Naive thymus-derived CD4-positive, alpha-beta T cell (primary cell): ENCODE results near the gene PHF2. TPM values are rescaled to one million over a fixed set of nuclear protein-coding genes. Genes with fewer than 3 reads are reported as not detected.

Experiments
- ATAC-seq: fragments of 150-1000 bp; cut with Tn5 transposase; 2 replicates; pipeline ENCODE4 v1.10.0; 2021; ENCODE audit warnings: mild to moderate bottlenecking, moderate library complexity
- CTCF ChIA-PET: fragments of 350-600 bp; sonication (Branson Sonifier 250); formaldehyde crosslinking; loops from one replicate; lab custom pipeline; 2021; ENCODE audit warnings: antibody characterized with exemption; lab: Charles Lee
- POLR2A ChIA-PET: fragments of 350-600 bp; sonication (Branson Sonifier 250); formaldehyde crosslinking; loops from one replicate; lab custom pipeline; 2021; ENCODE audit warnings: antibody characterized with exemption, inconsistent platforms; lab: Charles Lee
- DNase-seq, 9 donors: peaks; one replicate each; pipeline versions ENCODE4 v3.0.0 to v3.0.0-alpha.2; 2020 to 2022; ENCODE audit warnings: mixed read lengths in 1 of 9
- H3K27ac ChIP-seq: one replicate; pipeline ENCODE4 v1.7.0; 2013; ENCODE audit warnings: mild to moderate bottlenecking, low read depth, low read length, moderate library complexity
- H3K27me3 ChIP-seq, 2 donors: one replicate each; pipeline ENCODE4 v1.7.0; 2013; ENCODE audit warnings: low read length in 2 of 2, mild to moderate bottlenecking in 2 of 2, moderate library complexity in 2 of 2; ENCODE audit not compliant: control insufficient read depth in 2 of 2, insufficient read depth in 2 of 2
- H3K36me3 ChIP-seq, 3 experiments: 1 replicate in 2 of 3; 2 replicates in 1 of 3; pipeline ENCODE4 v1.7.0; 2013; ENCODE audit warnings: low read length in 3 of 3, mild to moderate bottlenecking in 3 of 3, moderate library complexity in 1 of 3; ENCODE audit not compliant: insufficient read depth in 3 of 3, control insufficient read depth in 2 of 3
- H3K4me1 ChIP-seq, 2 donors: one replicate each; pipeline ENCODE4 v1.7.0; 2013; ENCODE audit warnings: low read length in 2 of 2, mild to moderate bottlenecking in 2 of 2, moderate library complexity in 1 of 2; ENCODE audit not compliant: control insufficient read depth in 2 of 2, insufficient read depth in 2 of 2
- H3K4me3 ChIP-seq: 2 replicates; pipeline ENCODE4 v1.7.0; 2013; ENCODE audit warnings: mild to moderate bottlenecking, low read length
- H3K9me3 ChIP-seq, 3 experiments: 1 replicate in 2 of 3; 2 replicates in 1 of 3; pipeline ENCODE4 v1.7.0; 2013; ENCODE audit warnings: low read length in 3 of 3; ENCODE audit not compliant: control insufficient read depth in 2 of 3
- H3K27ac Mint-ChIP-seq, 9 donors: one replicate each; pipeline ENCODE4 v1.8.0; 2020 to 2022; ENCODE audit warnings: mixed read lengths in 9 of 9, mild to moderate bottlenecking in 8 of 9, moderate library complexity in 5 of 9, inconsistent platforms in 2 of 9
- H3K27me3 Mint-ChIP-seq, 5 donors: one replicate each; pipeline ENCODE4 v1.8.0; 2021 to 2022; ENCODE audit warnings: mixed read lengths in 5 of 5, mild to moderate bottlenecking in 1 of 5
- H3K36me3 Mint-ChIP-seq, 5 donors: one replicate each; pipeline ENCODE4 v1.8.0; 2020 to 2022; ENCODE audit warnings: mixed read lengths in 5 of 5, mild to moderate bottlenecking in 3 of 5, inconsistent platforms in 1 of 5
- H3K4me1 Mint-ChIP-seq, 7 donors: one replicate each; pipeline ENCODE4 v1.8.0; 2020 to 2022; ENCODE audit warnings: mixed read lengths in 7 of 7, mild to moderate bottlenecking in 3 of 7, inconsistent platforms in 1 of 7
- H3K4me3 Mint-ChIP-seq, 10 donors: one replicate each; pipeline ENCODE4 v1.8.0; 2020 to 2022; ENCODE audit warnings: mild to moderate bottlenecking in 10 of 10, mixed read lengths in 10 of 10, moderate library complexity in 6 of 10, inconsistent platforms in 2 of 10
- H3K9me3 Mint-ChIP-seq, 11 donors: one replicate each; pipeline ENCODE4 v1.8.0; 2020 to 2022; ENCODE audit warnings: mixed read lengths in 11 of 11, mild to moderate bottlenecking in 4 of 11, inconsistent platforms in 1 of 11, moderate library complexity in 1 of 11
- intact Hi-C, 2 donors: fragments of 100-400 bp; cut with micrococcal nuclease; formaldehyde crosslinking; loops; one replicate each; pipeline ENCODE4 v1.15.1; 2023
- polyA plus RNA-seq, 2 donors: library from polyadenylated mRNA; unstranded; fragments of 300-500 nt; fragmentation: Illumina TruSeq; gene quantifications; one replicate each; pipeline ENCODE4 v1.2.3, GENCODE V29; 2021
- total RNA-seq, 6 experiments: library from RNA in 5 of 6; stranded (reverse) in 5 of 6; gene quantifications; 1 replicate in 5 of 6; 2 replicates in 1 of 6; pipeline ENCODE4 v1.2.3 and lab custom pipeline; 2021 to 2026

The PHF2 gene
- total and polyA plus RNA-seq, 7 experiments from 2014 or later: 1.0 to 39.3 (median 28.6) TPM

GRCh38 chr9:93686880-93687236 is 110.5 kb downstream of the PHF2 start:
- Histone ChIP-seq H3K27ac (no peak overlapping the region), H3K4me3 (no peak overlapping the region), H3K36me3 (no peaks in the 10 kb centered on the region), H3K27me3 (no peaks in the 10 kb centered on the region), H3K4me1 (no peaks in the 10 kb centered on the region), H3K9me3 (peaks cover 0 to 4% (median 0%) of the 10 kb centered on the region in 3 experiments)
- H3K27me3 Mint-ChIP-seq: peaks cover 2 to 26% (median 17%) of the 10 kb centered on the region in 5 donors
- H3K4me1 Mint-ChIP-seq: peaks cover 0 to 3% (median 0%) of the 10 kb centered on the region in 7 donors
- no peak overlapping the region for H3K27ac Mint-ChIP-seq
- DNase-seq: no peak
- ATAC-seq: no peak
- intact Hi-C loops: loop anchor here in 1 of 2 donors (10.0 kb wide), 1 partner anchor 528 kb away; no protein-coding TSS in a partner anchor
- H3K9me3 Mint-ChIP-seq: peaks cover 2 to 41% (median 18%) of the 10 kb centered on the region in 11 donors
- H3K36me3 Mint-ChIP-seq: peaks cover 0 to 10% (median 2%) of the 10 kb centered on the region in 5 donors
- POLR2A ChIA-PET: no interaction called here
- H3K4me3 Mint-ChIP-seq: no peak overlapping the region
- CTCF ChIA-PET: no interaction called here

GRCh38 chr9:93690618-93691017 is 114.2 kb downstream of the PHF2 start:
- H3K4me1 ChIP-seq: no peaks in the 10 kb centered on the region
- POLR2A ChIA-PET: no interaction called here
- Mint-ChIP-seq H3K9me3 (peaks cover 2 to 46% (median 18%) of the 10 kb centered on the region in 11 donors), H3K4me1 (no peaks in the 10 kb centered on the region), H3K4me3 (no peak overlapping the region), H3K27me3 (peaks cover 11 to 36% (median 33%) of the 10 kb centered on the region in 5 donors), H3K27ac (no peak overlapping the region), H3K36me3 (peaks cover 0 to 10% (median 2%) of the 10 kb centered on the region in 5 donors)
- CTCF ChIA-PET: no interaction called here
- H3K36me3 ChIP-seq: no peaks in the 10 kb centered on the region
- intact Hi-C loops: no loop called here
- H3K9me3 ChIP-seq: peaks cover 0 to 4% (median 0%) of the 10 kb centered on the region in 3 experiments
- H3K27me3 ChIP-seq: no peaks in the 10 kb centered on the region
- no peak overlapping the region for H3K27ac ChIP-seq
- no peak for ATAC-seq
- H3K4me3 ChIP-seq: no peak overlapping the region
- no peak for DNase-seq

- H3K36me3 ChIP-seq: no peaks in the 10 kb centered on the region
- DNase-seq: no peak
- Mint-ChIP-seq H3K36me3 (peaks cover 0 to 5% (median 2%) of the 10 kb centered on the region in 5 donors), H3K27me3 (peaks cover 4 to 29% (median 26%) of the 10 kb centered on the region in 5 donors), H3K4me3 (no peak overlapping the region), H3K9me3 (peaks cover 2 to 44% (median 15%) of the 10 kb centered on the region in 11 donors), H3K4me1 (no peaks in the 10 kb centered on the region), H3K27ac (no peak overlapping the region)
- no peak overlapping the region for H3K4me3 ChIP-seq
- CTCF ChIA-PET: no interaction called here
- H3K27me3 ChIP-seq: no peaks in the 10 kb centered on the region
- intact Hi-C loops: no loop called here
- H3K9me3 ChIP-seq: peaks cover 0 to 4% (median 0%) of the 10 kb centered on the region in 3 experiments
- no peak for ATAC-seq
- no peaks in the 10 kb centered on the region for H3K4me1 ChIP-seq
- POLR2A ChIA-PET: no interaction called here
- no peak overlapping the region for H3K27ac ChIP-seq
Observed at GRCh38 chr9:93693129-93693528, 116.7 kb downstream of the PHF2 start.

- Mint-ChIP-seq H3K27ac (no peak overlapping the region), H3K4me1 (no peaks in the 10 kb centered on the region), H3K4me3 (no peak overlapping the region), H3K9me3 (peaks cover 0 to 37% (median 9%) of the 10 kb centered on the region in 11 donors), H3K27me3 (peaks cover 4 to 33% (median 18%) of the 10 kb centered on the region in 5 donors), H3K36me3 (no peaks in the 10 kb centered on the region)
- H3K36me3 ChIP-seq: no peaks in the 10 kb centered on the region
- POLR2A ChIA-PET: no interaction called here
- peaks cover 0 to 12% (median 0%) of the 10 kb centered on the region in 3 experiments for H3K9me3 ChIP-seq
- intact Hi-C loops: no loop called here
- no peak overlapping the region for H3K4me3 ChIP-seq
- no peak overlapping the region for H3K27ac ChIP-seq
- CTCF ChIA-PET: no interaction called here
- ATAC-seq (no peak), DNase-seq (no peak)
- H3K4me1 ChIP-seq: no peaks in the 10 kb centered on the region
- H3K27me3 ChIP-seq: no peaks in the 10 kb centered on the region
Observed at GRCh38 chr9:93697352-93698139, 121.2 kb downstream of the PHF2 start.

- ATAC-seq: no peak
- intact Hi-C loops: no loop called here
- no peaks in the 10 kb centered on the region for H3K27me3 ChIP-seq
- no peak for DNase-seq
- no peak overlapping the region for H3K27ac ChIP-seq
- Mint-ChIP-seq H3K27ac (no peak overlapping the region), H3K9me3 (peaks cover 0 to 42% (median 12%) of the 10 kb centered on the region in 11 donors), H3K27me3 (peaks cover 4 to 27% (median 15%) of the 10 kb centered on the region in 5 donors), H3K36me3 (no peaks in the 10 kb centered on the region), H3K4me1 (no peaks in the 10 kb centered on the region), H3K4me3 (no peak overlapping the region)
- ChIA-PET CTCF (no interaction called here), POLR2A (no interaction called here)
- H3K36me3 ChIP-seq: no peaks in the 10 kb centered on the region
- H3K9me3 ChIP-seq: peaks cover 0 to 12% (median 0%) of the 10 kb centered on the region in 3 experiments
- H3K4me3 ChIP-seq: no peak overlapping the region
- no peaks in the 10 kb centered on the region for H3K4me1 ChIP-seq
Observed at GRCh38 chr9:93698140-93698908, 121.9 kb downstream of the PHF2 start.

- POLR2A ChIA-PET: no interaction called here
- peaks cover 0 to 12% (median 0%) of the 10 kb centered on the region in 3 experiments for H3K9me3 ChIP-seq
Observed at GRCh38 chr9:93699650-93700049, 123.3 kb downstream of the PHF2 start.

More at GRCh38 chr9:93699650-93700049, 123.3 kb downstream of the PHF2 start:
- Histone ChIP-seq H3K36me3 (no peaks in the 10 kb centered on the region), H3K4me1 (no peaks in the 10 kb centered on the region), H3K4me3 (no peak overlapping the region), H3K27ac (no peak overlapping the region), H3K27me3 (no peaks in the 10 kb centered on the region)
- Mint-ChIP-seq H3K36me3 (no peaks in the 10 kb centered on the region), H3K9me3 (peaks cover 0 to 50% (median 15%) of the 10 kb centered on the region in 11 donors), H3K4me3 (no peak overlapping the region), H3K27me3 (peaks cover 0 to 24% (median 6%) of the 10 kb centered on the region in 5 donors), H3K4me1 (no peaks in the 10 kb centered on the region), H3K27ac (no peak overlapping the region)
- CTCF ChIA-PET: no interaction called here
- intact Hi-C loops: no loop called here
- no peak for DNase-seq
- ATAC-seq: no peak
